ENCODE measurements around the gene PCDHA1.

Gene PCDHA1

DNA sequence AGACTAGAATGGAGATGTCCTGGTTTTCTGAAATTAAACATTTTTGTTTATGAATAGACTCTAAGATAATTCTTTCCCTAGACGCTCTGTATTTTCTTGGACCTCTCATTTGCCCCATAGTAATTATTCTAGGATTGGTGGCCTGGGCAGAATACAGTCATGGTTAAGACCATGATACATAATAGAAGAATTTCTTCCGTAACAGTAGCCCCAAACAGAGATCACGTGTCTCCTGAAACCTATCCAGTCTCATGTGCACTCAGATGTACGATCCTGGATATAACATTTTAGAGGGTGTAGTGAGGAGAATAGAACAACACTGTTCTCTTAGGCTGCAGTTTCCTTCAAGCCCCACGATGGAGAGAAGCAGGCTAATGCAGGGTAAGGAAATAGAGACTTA lies 202.7 kb downstream of the PCDHA1 start:
- POLR2A ChIA-PET = interaction anchor here (1.0 kb wide), 1 partner anchor 16 kb away, joined by 3 read pairs; no protein-coding TSS in a partner anchor
- H3K4me1 ChIP-seq (ENCODE audit: control insufficient read depth, insufficient read depth, low read length) = no peaks in the 10 kb centered on the region
- TF ChIP-seq ZNF510 (tag by site-specific recombination; IDR thresholded peaks at IDR 0.05; ENCODE audit: insufficient replicate concordance) = no peak
- TF ChIP-seq ZNF624 (tag by site-specific recombination; IDR thresholded peaks at IDR 0.05) = no peak
- TF ChIP-seq ZSCAN23 (tag by site-specific recombination; IDR thresholded peaks at IDR 0.05) = no peak
- no peak for TF ChIP-seq ZFP37 (tag by site-specific recombination; IDR thresholded peaks at IDR 0.05)
- no peak overlapping the region for H3K27ac ChIP-seq (ENCODE audit: extremely low read depth, low read depth, low read length)
- no peaks in the 10 kb centered on the region for H3K36me3 ChIP-seq (ENCODE audit: control insufficient read depth in 2 of 2, insufficient read depth in 1 of 2, low read length in 2 of 2)
- H3K9me3 ChIP-seq (ENCODE audit: control insufficient read depth, insufficient read depth, low read depth, low read length) = no peaks in the 10 kb centered on the region
- CTCF ChIA-PET = interaction anchor here (0.6 to 0.7 kb wide), 2 partner anchors 14 to 51 kb away, joined by 3 read pairs; no protein-coding TSS in a partner anchor
- no peak overlapping the region for H3K4me3 ChIP-seq (ENCODE audit: low read depth, low read length)

DNA sequence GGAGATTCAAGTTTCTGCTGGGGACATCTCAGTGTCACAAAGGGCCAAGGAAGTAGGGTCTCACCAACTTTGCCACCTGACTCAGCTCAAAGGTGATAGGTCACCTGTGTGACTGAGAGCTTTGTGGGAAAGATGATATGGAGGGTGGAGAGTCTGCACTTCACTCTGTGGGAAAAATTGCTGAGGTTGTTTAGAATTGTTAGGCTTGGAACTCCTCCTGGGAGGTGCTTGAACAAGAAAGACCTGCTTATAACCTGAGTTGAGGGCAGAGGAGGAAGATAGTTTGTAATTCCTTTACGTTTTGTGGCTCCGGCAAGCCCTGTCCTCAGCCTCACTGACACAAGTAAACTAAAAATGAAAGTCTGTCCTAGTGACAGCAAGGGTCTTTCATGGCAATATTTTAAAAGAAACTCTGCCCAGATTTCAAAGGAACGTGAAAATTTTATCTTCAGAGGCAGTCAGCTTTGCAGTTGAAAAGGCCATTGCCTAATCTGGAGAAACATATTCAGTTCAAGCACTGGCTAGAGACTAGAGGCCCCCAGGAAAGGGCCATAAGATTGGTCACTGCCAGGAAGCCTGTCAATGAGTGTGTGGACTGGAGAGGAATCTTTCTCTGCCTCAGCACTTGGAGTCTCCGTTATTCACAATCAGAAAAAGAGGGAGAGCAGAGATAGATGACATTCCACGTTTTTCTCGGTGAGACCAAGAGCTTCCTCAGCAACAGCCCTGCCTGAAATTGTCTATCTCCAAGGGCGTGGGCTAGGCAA lies 203.5 kb downstream of the PCDHA1 start:
- H3K9me3 ChIP-seq (ENCODE audit: control insufficient read depth, insufficient read depth, low read depth, low read length) = no peaks in the 10 kb centered on the region
- H3K27ac ChIP-seq (ENCODE audit: extremely low read depth, low read depth, low read length) = no peak overlapping the region
- TF ChIP-seq HOXA7 (CRISPR knock-in tag; IDR thresholded peaks at IDR 0.05; ENCODE audit: borderline replicate concordance) (no peak), ZBTB17 (tag by site-specific recombination; IDR thresholded peaks at IDR 0.05) (no peak)
- TF ChIP-seq, protein P1, sequence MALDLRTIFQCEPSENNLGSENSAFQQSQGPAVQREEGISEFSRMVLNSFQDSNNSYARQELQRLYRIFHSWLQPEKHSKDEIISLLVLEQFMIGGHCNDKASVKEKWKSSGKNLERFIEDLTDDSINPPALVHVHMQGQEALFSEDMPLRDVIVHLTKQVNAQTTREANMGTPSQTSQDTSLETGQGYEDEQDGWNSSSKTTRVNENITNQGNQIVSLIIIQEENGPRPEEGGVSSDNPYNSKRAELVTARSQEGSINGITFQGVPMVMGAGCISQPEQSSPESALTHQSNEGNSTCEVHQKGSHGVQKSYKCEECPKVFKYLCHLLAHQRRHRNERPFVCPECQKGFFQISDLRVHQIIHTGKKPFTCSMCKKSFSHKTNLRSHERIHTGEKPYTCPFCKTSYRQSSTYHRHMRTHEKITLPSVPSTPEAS (tag by site-specific recombination; IDR thresholded peaks at IDR 0.05) = no peak
- no peaks in the 10 kb centered on the region for H3K36me3 ChIP-seq (ENCODE audit: control insufficient read depth in 2 of 2, insufficient read depth in 1 of 2, low read length in 2 of 2)
- ChIA-PET POLR2A (interaction anchor here (1.0 kb wide), 1 partner anchor 15 kb away, joined by 3 read pairs; no protein-coding TSS in a partner anchor), CTCF (interaction anchor here (0.7 kb wide), 1 partner anchor 51 kb away, joined by 3 read pairs; no protein-coding TSS in a partner anchor)
- H3K4me3 ChIP-seq (ENCODE audit: low read depth, low read length) = no peak overlapping the region
- no peaks in the 10 kb centered on the region for H3K4me1 ChIP-seq (ENCODE audit: control insufficient read depth, insufficient read depth, low read length)

DNA sequence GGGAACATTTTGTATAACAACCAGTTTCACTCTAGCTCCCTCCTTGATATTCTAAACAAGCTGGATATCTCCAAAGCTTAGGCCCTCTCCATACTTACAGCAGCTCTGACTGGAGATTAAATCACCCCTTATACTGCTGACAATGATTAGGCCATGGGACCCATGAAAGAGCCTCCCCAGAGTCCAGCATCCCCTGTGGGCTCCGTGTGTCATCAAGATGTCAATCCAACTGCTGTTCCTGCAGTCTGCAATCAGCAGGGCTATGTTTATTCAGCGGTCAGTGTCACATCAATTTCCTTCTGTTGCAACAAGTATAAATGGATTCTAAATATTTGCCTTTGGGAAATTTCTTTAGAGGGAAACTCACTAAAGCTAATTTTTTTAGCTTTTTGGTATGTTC lies 206.9 kb downstream of the PCDHA1 start:
- ChIA-PET POLR2A (no interaction called here), CTCF (interaction anchor here (1.3 kb wide), 1 partner anchor 47 kb away, joined by 5 read pairs; no protein-coding TSS in a partner anchor)
- H3K4me3 ChIP-seq (ENCODE audit: low read depth, low read length) = no peak overlapping the region
- no peak overlapping the region for H3K27ac ChIP-seq (ENCODE audit: extremely low read depth, low read depth, low read length)
- no peaks in the 10 kb centered on the region for H3K36me3 ChIP-seq (ENCODE audit: control insufficient read depth in 2 of 2, insufficient read depth in 1 of 2, low read length in 2 of 2)
- H3K9me3 ChIP-seq (ENCODE audit: control insufficient read depth, insufficient read depth, low read depth, low read length) = no peaks in the 10 kb centered on the region
- no peaks in the 10 kb centered on the region for H3K4me1 ChIP-seq (ENCODE audit: control insufficient read depth, insufficient read depth, low read length)
- TF ChIP-seq ZBTB17 (tag by site-specific recombination; IDR thresholded peaks at IDR 0.05) = no peak
- no peak for TF ChIP-seq ZNF654 (tag by site-specific recombination; IDR thresholded peaks at IDR 0.05; ENCODE audit: low read depth)
- TF ChIP-seq ZNF214 (tag by site-specific recombination; IDR thresholded peaks at IDR 0.05; ENCODE audit: borderline replicate concordance) = no peak
- no peak for TF ChIP-seq ZNF146 (tag by site-specific recombination; IDR thresholded peaks at IDR 0.05)
- no peak for TF ChIP-seq ZBTB11 (tag by site-specific recombination; conservative IDR thresholded peaks at IDR 0.05; ENCODE audit: low read depth)
- no peak for TF ChIP-seq YY2 (tag by site-specific recombination; IDR thresholded peaks at IDR 0.05)
- TF ChIP-seq MYNN (tag by site-specific recombination; IDR thresholded peaks at IDR 0.05; ENCODE audit: borderline replicate concordance) = no peak
- TF ChIP-seq HOXA7 (CRISPR knock-in tag; IDR thresholded peaks at IDR 0.05; ENCODE audit: borderline replicate concordance) = no peak
- TF ChIP-seq ZNF19 (tag by site-specific recombination; IDR thresholded peaks at IDR 0.05; ENCODE audit: low read depth) = no peak
- no peak for TF ChIP-seq ZNF292 (tag by site-specific recombination; IDR thresholded peaks at IDR 0.05; ENCODE audit: borderline replicate concordance, low read depth)
- no peak for TF ChIP-seq ZFP69B (tag by site-specific recombination; IDR thresholded peaks at IDR 0.05)
- TF ChIP-seq PBX3 (CRISPR knock-in tag; IDR thresholded peaks at IDR 0.05) = no peak
- TF ChIP-seq ZNF624 (tag by site-specific recombination; IDR thresholded peaks at IDR 0.05) = no peak
- no peak for TF ChIP-seq BCL11A (tag by site-specific recombination; IDR thresholded peaks at IDR 0.05; ENCODE audit: low read depth)
- no peak for TF ChIP-seq ZNF266 (tag by site-specific recombination; IDR thresholded peaks at IDR 0.05; ENCODE audit: low read depth)
- no peak for TF ChIP-seq ZNF837 (tag by site-specific recombination; IDR thresholded peaks at IDR 0.05)
- no peak for TF ChIP-seq PRDM4 (tag by site-specific recombination; IDR thresholded peaks at IDR 0.05)
- TF ChIP-seq ZNF350 (tag by site-specific recombination; IDR thresholded peaks at IDR 0.05) = no peak
